Activated B cell treated with CpG ODN at 0.5 μM for 24 hours (primary cell): Measurements from ENCODE around the gene BANP. TPM values are rescaled to one million over a fixed set of nuclear protein-coding genes. Genes with fewer than 3 reads are reported as not detected.
"Not testable (repeated sequence)": the region's sequence is repeated elsewhere in the genome, so short reads cannot be mapped to it uniquely, and the experiment has no call there.

Experiments used
- ATAC-seq: fragments of 200-7000 bp; cut with Tn5 transposase; one replicate; pipeline ENCODE4 v1.10.0; 2021; ENCODE audit warnings: low read depth, mild to moderate bottlenecking, moderate library complexity
- CTCF ChIA-PET: fragments of 350-600 bp; sonication (Branson Sonifier 250); formaldehyde crosslinking; loops from one replicate; lab custom pipeline; 2021; ENCODE audit warnings: antibody characterized with exemption; lab: Charles Lee
- POLR2A ChIA-PET: fragments of 350-600 bp; sonication (Branson Sonifier 250); formaldehyde crosslinking; loops from one replicate; lab custom pipeline; 2021; ENCODE audit warnings: antibody characterized with exemption; lab: Charles Lee
- DNase-seq: peaks from one replicate; pipeline ENCODE4 v3.0.0; 2022
- H3K27ac Mint-ChIP-seq: one replicate; pipeline ENCODE4 v1.8.0; 2020; ENCODE audit warnings: mixed read lengths
- H3K27me3 Mint-ChIP-seq: one replicate; pipeline ENCODE4 v1.8.0; 2021; ENCODE audit warnings: mixed read lengths
- H3K36me3 Mint-ChIP-seq: one replicate; pipeline ENCODE4 v1.8.0; 2021; ENCODE audit warnings: low read depth, mixed read lengths
- H3K4me1 Mint-ChIP-seq: one replicate; pipeline ENCODE4 v1.8.0; 2021; ENCODE audit warnings: mixed read lengths
- H3K4me3 Mint-ChIP-seq: one replicate; pipeline ENCODE4 v1.8.0; 2020; ENCODE audit warnings: mild to moderate bottlenecking, mixed read lengths
- H3K9me3 Mint-ChIP-seq: one replicate; pipeline ENCODE4 v1.8.0; 2020; ENCODE audit warnings: mixed read lengths
- CTCF ChIP-seq: fragments of 200-600 bp; IDR thresholded peaks from one replicate; pipeline ENCODE4 v1.8.0; 2022; ENCODE audit warnings: antibody characterized with exemption, mild to moderate bottlenecking
- intact Hi-C: fragments of 100-400 bp; cut with micrococcal nuclease; formaldehyde crosslinking; loops from one replicate; pipeline ENCODE4 v1.15.1; 2024
- total RNA-seq: library from RNA; stranded (reverse); gene quantifications from 2 replicates; pipeline ENCODE4 v1.2.3, GENCODE V29; 2022

Gene BANP
- total RNA-seq, 1 donor from 2014 or later, result 72.3 TPM

GRCh38 chr16:88103581-88104188 lies 152.5 kb downstream of the BANP start:
- no peak overlapping the region for H3K27ac Mint-ChIP-seq
- H3K9me3 Mint-ChIP-seq, result no peaks in the 10 kb centered on the region
- no peaks in the 10 kb centered on the region for H3K36me3 Mint-ChIP-seq
- peaks cover 8% of the 10 kb centered on the region for H3K4me1 Mint-ChIP-seq
- DNase-seq, result no peak
- H3K4me3 Mint-ChIP-seq, result no peak overlapping the region
- no peak for ATAC-seq
- ChIA-PET POLR2A (no interaction called here), CTCF (no interaction called here)
- H3K27me3 Mint-ChIP-seq, result peaks cover 14% of the 10 kb centered on the region
- intact Hi-C loops, result no loop called here
- TF ChIP-seq CTCF, result no peak

- POLR2A ChIA-PET, intact Hi-C loops, H3K4me3 Mint-ChIP-seq, H3K4me1 Mint-ChIP-seq, H3K27ac Mint-ChIP-seq, CTCF ChIA-PET, H3K27me3 Mint-ChIP-seq, H3K36me3 Mint-ChIP-seq, DNase-seq, ATAC-seq, H3K9me3 Mint-ChIP-seq: not testable (repeated sequence)
Observed at GRCh38 chr16:88104363-88104762, 153.1 kb downstream of the BANP start.

DNA sequence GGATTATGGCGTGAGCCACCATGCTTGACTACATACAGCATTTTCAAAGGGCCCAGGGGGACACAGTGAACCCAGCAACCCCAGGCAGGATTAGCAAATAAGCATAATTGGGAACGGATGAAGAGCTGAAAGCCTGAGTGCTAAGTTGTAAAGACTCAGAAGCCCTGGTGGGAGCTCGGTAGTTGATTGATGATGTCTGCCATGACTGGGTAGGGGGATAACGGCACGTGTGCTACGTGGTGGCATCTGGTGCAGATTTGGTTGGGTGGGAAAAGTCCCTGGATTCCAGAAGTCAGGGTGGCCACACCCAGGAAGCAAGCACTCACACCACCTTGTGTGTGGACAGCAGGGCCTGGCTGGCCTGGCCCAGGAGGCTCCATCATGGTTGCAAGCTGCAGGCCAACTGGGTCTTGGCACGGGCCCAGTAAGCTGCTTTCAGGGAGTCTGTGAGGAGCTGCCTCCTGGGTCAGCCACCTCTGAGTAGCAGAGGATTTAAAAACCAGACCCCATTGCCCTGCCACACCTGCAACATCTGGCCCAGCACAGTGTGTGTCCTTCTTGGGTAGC lies 154.4 kb downstream of the BANP start:
- H3K27me3 Mint-ChIP-seq, ATAC-seq, H3K4me3 Mint-ChIP-seq, H3K27ac Mint-ChIP-seq, POLR2A ChIA-PET, intact Hi-C loops, DNase-seq, H3K4me1 Mint-ChIP-seq, H3K9me3 Mint-ChIP-seq, CTCF ChIA-PET, H3K36me3 Mint-ChIP-seq: not testable (repeated sequence)

DNA sequence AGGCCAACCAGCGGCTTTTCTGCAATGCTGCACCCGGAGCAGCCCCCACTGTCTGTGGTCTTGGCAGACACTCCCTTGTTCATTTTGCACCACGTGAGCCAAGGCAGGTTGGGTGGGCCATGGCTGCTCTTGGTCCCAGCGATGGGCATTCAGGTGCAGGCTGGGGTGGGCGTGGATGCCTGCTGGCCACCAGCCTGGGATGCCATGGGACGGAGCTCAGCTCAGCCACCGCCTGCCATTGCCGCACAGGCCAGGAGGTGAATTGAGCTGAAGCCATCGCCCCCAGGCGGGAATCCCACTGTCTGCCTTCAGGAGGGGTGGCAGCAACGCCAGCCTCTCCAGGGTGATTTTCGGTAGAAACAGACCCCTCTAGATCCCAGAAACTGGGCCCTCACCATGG lies 155.3 kb downstream of the BANP start:
- POLR2A ChIA-PET, intact Hi-C loops, H3K4me3 Mint-ChIP-seq, H3K4me1 Mint-ChIP-seq, H3K36me3 Mint-ChIP-seq, H3K27me3 Mint-ChIP-seq, H3K9me3 Mint-ChIP-seq, DNase-seq, ATAC-seq, CTCF ChIA-PET, H3K27ac Mint-ChIP-seq: not testable (repeated sequence)

DNA sequence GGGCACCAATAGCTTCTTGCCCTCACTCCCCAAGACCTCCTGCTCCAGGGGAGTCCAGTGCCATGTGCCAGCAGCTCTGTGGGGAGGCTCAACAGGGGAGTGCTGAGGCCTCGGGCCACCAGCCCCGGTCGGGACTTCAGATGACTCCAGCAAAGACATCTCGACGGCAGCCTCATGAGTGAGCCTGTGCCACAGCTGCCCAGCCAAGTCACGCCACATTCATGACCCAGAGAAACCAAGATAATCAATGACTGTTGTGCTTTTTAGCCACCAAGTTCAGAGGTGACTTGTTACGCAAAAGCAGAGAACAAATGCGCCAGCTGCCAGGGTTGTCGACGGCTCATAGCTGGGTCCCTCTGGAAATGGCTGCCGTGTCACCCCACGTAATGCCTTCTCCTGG lies 157.5 kb downstream of the BANP start:
- POLR2A ChIA-PET, result no interaction called here
- no peaks in the 10 kb centered on the region for H3K36me3 Mint-ChIP-seq
- H3K27ac Mint-ChIP-seq, result no peak overlapping the region
- H3K4me3 Mint-ChIP-seq, result no peak overlapping the region
- H3K9me3 Mint-ChIP-seq, result no peaks in the 10 kb centered on the region
- CTCF ChIA-PET, result no interaction called here
- intact Hi-C loops, result no loop called here
- no peak for TF ChIP-seq CTCF
- DNase-seq, result no peak
- H3K27me3 Mint-ChIP-seq, result peaks cover 2% of the 10 kb centered on the region
- ATAC-seq, result no peak
- peaks cover 8% of the 10 kb centered on the region for H3K4me1 Mint-ChIP-seq

DNA sequence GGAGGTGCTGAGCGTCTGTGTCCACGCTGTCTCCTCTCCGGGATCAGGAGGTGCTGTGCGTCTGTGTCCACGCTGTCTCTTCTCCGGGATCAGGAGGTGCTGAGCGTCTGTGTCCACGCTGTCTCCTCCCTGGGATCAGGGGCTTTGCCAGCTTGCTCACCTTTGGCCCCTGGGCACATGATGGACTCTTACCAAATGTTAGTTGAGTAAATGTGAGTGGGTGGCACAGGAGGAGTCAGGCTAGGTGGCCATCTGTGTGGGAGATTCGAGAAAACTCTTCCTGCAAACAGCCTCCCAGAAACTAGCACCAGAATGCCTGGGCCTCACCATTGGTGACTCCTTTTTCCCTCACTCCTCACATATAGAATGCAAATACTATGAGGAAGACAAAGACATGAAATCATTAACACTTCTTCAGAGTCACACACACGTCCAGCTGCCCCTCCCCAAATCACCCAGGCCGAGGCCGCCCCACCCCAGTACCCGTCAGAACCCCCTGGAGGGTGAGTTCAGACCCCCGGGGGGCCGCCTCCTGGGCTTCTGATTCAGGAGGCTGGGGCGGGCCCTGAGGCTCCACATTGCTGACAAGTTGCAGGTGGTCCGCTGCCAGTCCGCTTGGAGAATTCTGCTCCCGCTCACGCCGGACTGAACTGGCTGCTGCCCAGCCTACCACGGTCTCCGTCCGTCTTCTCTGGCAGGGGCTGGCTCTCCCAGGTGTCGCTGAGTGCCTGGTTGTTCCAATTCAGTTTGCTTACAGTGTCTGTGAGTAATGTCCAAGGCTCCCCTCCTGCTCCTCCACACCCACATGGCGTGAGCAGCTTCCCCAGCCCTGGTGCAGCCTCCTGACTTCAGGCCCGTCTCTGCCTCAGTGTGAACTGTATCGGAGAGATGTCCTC lies 158.7 kb downstream of the BANP start:
- ATAC-seq, intact Hi-C loops, DNase-seq, H3K36me3 Mint-ChIP-seq, H3K4me3 Mint-ChIP-seq, H3K27me3 Mint-ChIP-seq, H3K27ac Mint-ChIP-seq, CTCF ChIA-PET, POLR2A ChIA-PET, H3K9me3 Mint-ChIP-seq: not testable (repeated sequence)
- peaks cover 17% of the 10 kb centered on the region for H3K4me1 Mint-ChIP-seq

GRCh38 chr16:88110875-88111494 lies 159.8 kb downstream of the BANP start:
- DNase-seq, ATAC-seq, intact Hi-C loops, H3K4me3 Mint-ChIP-seq, H3K27me3 Mint-ChIP-seq, CTCF ChIA-PET, H3K27ac Mint-ChIP-seq, POLR2A ChIA-PET, H3K9me3 Mint-ChIP-seq, H3K36me3 Mint-ChIP-seq: not testable (repeated sequence)
- H3K4me1 Mint-ChIP-seq, result peaks cover 21% of the 10 kb centered on the region

DNA sequence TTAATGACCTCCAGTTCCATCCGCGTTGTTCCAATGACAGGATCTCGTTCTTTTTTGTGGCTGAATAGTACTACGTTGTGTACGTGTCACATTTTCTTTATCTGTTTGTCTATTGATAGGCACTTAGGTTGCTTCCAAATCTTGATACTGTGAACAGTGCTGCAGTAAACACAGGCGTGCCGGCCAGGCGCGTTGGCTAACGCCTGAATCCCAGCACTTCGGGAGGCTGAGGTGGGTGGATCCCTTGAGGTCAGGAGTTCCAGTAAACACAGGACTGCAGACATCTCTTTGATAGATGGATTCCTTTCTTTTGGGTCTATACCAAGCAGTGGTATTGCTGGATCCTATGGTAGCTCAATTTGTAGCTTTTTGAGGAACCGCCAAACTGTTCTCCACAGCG lies 160.7 kb downstream of the BANP start:
- H3K36me3 Mint-ChIP-seq, H3K27ac Mint-ChIP-seq, H3K27me3 Mint-ChIP-seq, intact Hi-C loops, H3K4me3 Mint-ChIP-seq, POLR2A ChIA-PET, ATAC-seq, CTCF ChIA-PET, H3K9me3 Mint-ChIP-seq, DNase-seq: not testable (repeated sequence)
- H3K4me1 Mint-ChIP-seq, result peaks cover 21% of the 10 kb centered on the region
